ENCODE measurements around the gene BCL7A.

The BCL7A gene

GRCh38 chr12:122001466-122002209 is 20.0 kb upstream of the BCL7A start:
- no peak for ATAC-seq

DNA sequence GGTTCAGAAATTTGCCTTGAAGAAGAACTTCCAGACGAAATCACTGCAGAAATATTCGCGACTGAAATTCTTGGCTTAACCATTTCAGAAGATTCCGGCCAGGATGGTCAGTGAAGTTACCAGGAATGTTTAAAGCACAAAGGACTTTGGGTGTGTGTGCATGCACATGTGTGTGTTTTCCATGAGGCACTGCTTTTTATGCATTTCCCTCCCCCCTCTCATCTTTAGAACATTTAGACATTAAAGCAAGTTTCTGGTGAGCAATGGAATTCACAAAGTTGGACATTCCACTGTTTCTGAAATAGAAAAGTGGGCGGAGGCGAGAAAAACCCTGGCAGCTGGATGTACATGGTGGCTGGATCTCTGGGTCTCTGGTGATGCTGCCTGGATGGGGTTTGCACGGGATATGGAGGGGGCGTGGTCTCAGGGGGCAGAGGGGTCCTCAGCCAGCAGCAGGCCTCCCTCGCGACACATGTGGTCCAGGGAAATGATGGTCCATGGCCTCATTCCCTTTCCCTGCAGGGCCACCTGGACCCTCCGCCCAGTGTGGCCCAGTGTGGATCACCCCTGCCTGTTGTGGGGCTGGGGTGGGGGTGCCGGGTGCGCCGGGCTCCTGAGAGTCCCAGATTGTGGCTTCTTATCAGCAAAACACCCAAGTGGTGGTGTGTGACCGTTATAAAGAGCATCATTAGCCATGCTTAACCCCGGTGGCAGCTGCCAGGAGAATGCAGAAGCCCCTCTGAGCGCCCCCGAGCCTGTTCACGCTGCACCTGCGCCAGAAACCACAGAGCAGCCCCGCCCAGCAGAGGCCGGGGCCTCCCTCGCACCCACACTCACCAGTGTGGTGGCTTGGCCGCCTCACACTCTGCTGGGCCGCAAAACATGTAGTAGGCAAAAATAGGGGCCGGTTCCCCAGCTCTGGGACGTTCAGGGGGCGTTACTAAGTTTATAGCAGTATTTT is 17.8 kb upstream of the BCL7A start:
- peak; percentile 41 for ATAC-seq

- ATAC-seq, result no peak
These were observed 17.0 kb upstream of the BCL7A start for GRCh38 chr12:122004633-122005071.

GRCh38 chr12:122005252-122005776 is 16.4 kb upstream of the BCL7A start:
- ATAC-seq, result no peak

GRCh38 chr12:122006186-122006926 is 15.3 kb upstream of the BCL7A start:
- no peak for ATAC-seq

- ATAC-seq, result no peak
These were observed 11.9 kb upstream of the BCL7A start for GRCh38 chr12:122009741-122010140.

DNA sequence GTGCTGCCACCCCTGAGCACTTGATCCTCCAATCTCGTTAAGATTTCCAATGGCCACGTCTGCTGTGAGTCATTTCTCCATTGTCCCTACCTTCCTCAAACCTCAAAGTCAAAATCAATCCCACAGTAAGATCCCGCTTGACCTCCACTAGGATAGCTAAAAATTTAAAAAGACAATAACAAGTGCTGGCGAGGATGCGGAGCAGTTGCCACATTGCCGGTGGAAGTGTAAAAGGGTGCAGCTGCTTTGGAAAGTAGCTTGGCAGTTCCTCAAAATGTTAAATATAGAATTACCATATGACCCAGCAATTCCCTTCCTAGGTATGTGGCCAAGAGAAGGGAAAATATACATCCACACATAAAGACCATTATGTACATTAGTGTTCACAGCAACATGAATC is 9.5 kb upstream of the BCL7A start:
- ATAC-seq, result no peak

GRCh38 chr12:122013136-122013535 is 8.5 kb upstream of the BCL7A start:
- ATAC-seq, result no peak

GRCh38 chr12:122013791-122014590 is 7.7 kb upstream of the BCL7A start:
- ATAC-seq, result no peak

- no peak for ATAC-seq
These were observed 6.9 kb upstream of the BCL7A start for GRCh38 chr12:122014781-122015180.

GRCh38 chr12:122018457-122018856 is 3.2 kb upstream of the BCL7A start:
- no peak for ATAC-seq

DNA sequence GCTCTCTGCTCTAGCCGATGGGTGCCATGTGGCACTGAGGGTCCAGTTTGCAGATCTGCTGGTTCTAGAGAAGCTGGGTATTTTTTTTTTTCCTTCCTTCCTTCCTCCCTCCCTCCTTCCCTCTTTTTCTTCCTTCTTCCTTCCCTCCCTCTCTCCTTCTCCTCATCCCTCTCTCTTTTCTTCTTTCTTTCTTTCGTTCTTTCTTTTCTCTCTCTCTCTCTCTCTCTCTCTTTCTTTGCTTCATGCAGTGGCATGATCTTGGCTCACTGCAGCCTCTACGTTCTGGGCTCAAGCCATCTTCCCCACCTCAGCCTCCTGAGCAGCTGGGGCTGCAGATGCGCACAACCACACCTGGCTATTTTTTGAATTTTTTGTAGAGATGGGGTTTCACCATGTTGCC is 2.7 kb upstream of the BCL7A start:
- ATAC-seq, result no peak

DNA sequence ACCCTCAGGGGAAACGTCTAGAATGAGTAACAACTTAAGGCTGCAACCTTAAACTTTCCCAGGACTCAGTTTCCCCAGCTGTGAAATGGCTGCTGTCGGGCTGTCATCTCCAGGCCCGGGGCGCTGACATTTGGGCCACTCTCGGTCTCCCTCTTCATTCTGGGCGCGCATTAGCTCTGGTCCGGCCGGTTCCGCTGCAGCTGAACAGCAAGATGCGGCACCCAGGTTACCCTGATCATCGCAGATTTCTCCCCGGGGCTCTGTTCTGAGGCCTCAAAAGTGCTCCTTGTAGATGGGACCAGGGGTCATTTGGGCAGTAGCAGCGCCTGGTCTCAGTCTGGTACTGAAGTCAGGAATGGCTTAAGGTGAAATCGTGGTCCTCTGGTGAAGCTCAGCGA is 890 bp upstream of the BCL7A start:
- no peak for ATAC-seq

- no peak for ATAC-seq
These were observed 377 bp upstream of the BCL7A start for GRCh38 chr12:122021193-122021821.

DNA sequence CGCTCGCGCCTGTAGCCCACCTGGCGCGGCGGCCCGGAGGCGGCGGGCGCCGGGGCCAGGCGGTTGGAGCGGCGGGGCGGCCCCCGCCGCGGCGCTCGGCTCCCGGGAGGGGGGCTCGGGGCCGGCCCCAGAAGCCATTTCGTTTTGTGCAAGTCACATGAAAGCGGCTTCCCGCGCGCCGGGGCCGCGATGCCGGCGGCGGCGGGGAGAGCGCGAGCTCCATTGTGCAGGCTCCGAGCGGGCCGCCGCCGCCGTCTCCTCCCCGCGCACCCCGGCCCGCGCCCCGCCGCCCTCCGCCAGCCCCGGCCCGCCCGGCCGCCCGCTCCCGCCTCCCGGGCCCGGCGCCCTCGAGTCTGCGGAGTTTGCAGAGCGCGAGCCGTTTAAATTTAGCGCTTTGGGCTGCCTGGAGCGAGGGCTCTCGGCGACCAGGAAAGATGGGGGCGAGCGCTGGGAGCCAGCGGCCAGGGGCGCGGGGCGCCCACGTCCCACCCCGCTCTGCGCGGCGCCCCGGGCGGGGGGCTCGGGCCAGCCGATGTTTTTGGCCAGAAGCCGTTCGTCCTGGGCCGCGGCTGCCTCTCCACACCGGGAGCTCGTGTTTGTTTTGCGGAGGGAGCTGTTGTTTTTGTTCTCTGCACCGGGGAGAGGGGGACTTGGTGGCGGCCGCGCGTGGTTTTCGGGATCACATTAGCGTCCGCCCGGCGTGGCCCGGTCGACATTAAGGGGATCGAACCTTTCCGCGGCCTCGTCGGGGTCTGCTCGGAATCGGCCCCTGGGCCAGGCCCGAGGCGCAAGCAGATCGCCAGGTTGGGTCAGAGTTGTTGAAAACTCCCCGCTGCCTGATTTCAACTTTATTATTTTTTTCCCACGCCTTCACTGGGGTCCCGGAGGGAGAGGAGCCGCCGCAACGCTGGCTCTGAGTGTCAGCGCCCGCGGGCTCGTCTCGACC is 982 bp downstream of the BCL7A start:
- ATAC-seq, result peak; percentile 11 to 24

DNA sequence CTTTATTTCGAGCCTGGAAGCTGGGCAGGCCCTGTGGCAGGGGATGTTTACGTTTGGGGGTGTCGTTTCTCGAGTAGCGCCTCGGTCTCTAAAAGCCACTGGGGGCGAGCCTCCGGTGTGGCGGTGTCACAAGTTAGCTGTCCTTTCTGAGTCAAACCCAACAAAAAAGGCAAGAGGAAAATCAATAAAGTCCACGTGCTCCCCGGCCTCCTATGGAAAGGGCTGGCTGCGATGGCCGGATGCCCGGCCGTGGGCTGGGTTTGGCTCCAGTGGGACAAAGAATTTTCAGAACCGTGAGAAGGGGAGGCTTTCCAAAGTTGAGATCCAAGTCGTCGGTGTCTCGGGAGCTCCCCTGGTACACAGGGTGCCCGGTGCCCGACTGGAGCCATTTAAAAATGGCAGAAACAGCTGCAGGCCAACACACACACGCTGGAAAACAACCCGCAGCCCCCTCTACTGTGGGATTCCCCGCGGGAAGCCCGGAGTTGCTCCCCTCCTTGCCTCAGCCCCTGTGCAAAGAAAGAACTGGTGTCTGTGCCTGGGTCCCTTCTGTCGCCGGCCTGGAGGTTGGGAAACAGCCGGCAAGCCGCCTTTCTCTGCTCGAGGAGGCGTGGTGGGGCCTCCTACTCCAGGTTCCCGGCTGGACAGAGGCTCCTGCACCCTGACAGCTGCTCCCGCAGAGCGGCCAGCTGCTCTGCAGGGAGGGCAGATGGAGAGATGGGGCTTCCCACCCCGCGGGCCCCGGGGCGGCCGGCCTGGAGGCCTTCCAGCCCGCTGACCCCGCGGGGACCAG is 1.9 kb downstream of the BCL7A start:
- ATAC-seq, result no peak

- ATAC-seq, result no peak
These were observed 2.6 kb downstream of the BCL7A start for GRCh38 chr12:122024132-122024785.

GRCh38 chr12:122026706-122027333 is 5.1 kb downstream of the BCL7A start:
- ATAC-seq, result no peak

All from activated CD4-positive, CD25-positive, alpha-beta regulatory T cell treated with anti-CD3 and anti-CD28 coated beads, Interleukin-2, amount 50 U/mL, for 24 hours (primary cell).